NCI-H2171 (cell line): ENCODE data around the gene GMDS.
A peak's percentile ranks its signal among the peaks of the same experiment; 100 is the strongest.
"Not testable (repeated sequence)": the region's sequence is repeated elsewhere in the genome, so short reads cannot be mapped to it uniquely, and the experiment has no call there.

Experiments used
- DNase-seq: peaks from one replicate; lab custom pipeline; 2025; lab: John Stamatoyannopoulos, UW

The GMDS gene

DNA sequence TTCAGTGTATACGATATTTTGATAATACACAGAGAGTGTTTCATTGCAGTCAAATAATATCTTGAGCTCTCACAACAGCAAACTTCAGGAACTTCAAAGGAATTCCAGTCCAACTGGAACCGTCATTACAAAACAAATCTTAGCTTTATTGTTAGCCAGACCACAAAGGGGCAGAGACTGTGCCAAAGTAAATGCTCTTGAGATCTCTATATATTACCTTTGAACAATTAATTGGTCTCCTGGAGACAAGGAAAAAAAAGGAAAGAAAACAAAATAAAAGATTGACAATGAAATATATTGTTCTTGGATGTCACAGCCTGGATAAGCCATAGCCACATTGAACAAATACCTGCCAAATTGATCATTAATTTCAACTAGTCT is 565.7 kb downstream of the GMDS start:
- DNase-seq = no peak

DNA sequence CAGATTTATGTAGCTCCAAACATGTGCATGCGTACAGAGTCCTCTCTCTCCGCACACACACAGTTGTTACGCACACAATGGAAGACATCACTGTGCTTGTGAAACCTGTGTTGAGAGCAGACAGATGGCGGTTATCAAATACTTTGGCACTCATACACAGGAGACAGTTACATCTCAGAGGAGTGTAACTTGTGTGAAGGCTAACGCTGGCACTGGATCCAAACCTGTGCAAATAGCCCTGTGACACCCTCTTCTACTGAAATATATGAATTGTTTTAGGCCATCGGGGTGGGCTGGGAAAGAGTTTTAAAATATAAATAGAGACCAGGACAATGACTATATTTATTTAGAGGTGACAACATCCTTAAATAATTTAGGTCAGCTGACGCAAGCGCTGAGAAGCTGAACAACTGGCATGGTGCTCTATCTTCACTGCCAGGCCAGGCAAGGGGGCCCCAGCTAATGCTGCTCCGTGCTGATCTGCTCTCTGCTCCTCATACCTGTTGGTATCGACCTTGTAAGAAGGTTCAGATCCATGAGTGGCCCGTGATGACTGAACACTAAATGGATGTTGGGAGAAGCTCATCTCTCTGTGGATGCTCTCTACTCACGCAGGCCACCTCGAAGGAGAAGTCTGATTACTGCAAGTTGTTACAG is 566.2 kb downstream of the GMDS start:
- DNase-seq = peak; percentile 61

DNA sequence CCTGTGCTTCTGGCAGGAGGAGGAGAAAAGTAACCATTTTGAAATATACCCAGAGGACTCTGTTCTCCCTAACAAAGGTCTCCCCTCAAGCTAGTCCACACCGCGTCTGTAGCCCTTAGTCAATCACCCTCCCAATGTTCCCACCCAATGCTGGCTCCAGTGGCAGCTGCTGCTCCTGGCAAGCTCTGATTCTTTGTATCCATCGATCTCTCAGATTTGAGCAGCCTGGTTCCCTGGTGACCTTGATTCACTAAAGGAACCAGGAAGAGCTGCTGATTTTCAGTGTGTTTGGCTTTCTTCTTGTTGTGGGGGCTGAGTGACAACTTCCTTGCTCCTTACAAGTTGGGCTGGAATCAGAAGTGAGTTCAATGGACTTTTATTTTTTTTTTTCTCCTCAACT is 567.2 kb downstream of the GMDS start:
- DNase-seq = peak; percentile 13

DNA sequence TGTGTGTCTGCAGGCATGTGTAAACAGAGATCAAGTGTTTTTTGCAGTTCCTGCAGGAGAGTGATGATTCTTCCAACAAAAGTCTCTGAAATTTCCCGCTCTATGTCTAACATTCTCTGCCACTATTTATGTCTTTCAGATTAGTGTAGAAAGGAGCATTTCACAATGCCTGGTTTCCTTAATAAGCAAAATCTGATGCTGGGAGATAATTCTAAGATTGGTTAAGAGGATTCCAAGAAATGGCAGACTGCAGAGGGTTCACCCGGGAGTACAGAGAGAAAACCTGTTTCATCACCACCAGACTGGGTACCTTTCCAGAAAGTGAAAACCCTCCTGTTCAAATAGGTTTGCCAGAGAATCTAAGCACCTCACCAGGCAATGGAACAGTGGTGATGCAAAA is 573.0 kb downstream of the GMDS start:
- no peak for DNase-seq

DNA sequence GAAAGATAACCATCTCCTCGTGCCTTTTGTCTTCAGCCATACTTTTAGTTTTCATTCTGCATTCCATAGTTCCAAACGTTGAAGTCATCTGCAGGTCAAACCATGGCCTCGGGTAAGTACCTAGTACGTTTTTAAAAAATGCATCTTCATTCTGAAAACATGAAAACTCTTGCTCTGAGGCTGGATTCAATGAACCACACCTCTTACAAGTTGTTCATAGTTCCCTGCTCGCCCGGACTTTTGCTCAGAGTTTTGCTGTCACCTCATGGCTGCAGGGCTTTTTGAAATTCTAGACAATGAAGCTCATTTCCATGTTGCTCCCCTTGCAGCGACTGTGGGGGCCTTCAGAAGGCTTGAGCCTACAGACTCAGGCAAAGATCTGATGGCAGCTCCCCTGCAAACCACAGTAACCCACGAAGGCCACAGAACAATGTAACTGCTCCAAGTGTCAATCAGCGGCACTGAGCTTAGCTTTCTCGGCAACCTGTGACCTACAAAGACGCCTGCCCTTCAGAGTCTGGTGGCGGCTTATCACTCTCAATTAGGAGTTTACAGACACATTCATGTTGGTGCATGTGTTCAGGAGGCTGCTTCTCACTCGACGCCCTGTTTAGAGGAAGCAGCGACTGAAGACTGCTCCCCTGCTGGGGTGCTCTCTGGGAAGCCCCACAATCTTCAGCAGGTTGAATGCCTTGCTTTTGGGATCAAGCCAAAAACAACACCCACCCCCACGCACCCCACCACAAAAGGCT is 574.5 kb downstream of the GMDS start:
- DNase-seq = no peak

DNA sequence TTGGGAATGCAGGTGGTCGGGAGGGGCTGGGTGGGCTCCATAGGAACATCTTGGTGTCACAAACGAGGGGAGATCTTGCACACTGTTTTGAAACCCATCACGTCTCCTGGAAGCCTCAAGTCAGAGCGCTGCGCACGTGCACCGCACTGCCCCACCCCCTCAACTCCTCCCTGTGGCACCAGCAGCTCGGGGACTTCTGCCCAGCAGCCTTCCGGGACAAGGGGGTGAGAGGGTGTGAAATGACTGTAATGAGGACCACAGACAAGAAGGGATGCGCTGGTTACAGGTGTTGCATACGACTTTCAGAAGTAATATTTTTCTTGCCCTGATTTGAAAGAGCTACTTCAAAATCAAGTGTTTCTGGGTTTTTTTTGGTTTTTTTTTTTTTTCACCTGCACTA is 575.4 kb downstream of the GMDS start:
- no peak for DNase-seq

DNA sequence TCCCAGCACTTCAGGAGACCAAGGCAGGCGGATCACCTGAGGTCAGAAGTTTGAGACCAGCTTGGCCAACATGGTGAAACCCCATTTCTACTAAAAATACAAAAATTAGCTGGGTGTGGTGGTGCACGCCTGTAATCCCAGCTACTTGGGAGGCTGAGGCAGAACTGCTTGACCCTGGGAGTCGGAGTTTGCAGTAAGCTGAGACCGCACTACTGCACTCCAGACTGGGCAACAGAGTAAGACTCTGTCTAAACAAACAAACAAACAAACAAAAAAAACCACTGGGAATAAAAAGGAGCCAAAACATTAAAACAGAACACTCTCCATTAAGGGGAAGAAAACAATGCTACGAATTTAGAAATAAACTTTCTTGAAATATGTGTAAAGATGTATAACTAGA is 576.9 kb downstream of the GMDS start:
- not testable (repeated sequence) for DNase-seq

DNA sequence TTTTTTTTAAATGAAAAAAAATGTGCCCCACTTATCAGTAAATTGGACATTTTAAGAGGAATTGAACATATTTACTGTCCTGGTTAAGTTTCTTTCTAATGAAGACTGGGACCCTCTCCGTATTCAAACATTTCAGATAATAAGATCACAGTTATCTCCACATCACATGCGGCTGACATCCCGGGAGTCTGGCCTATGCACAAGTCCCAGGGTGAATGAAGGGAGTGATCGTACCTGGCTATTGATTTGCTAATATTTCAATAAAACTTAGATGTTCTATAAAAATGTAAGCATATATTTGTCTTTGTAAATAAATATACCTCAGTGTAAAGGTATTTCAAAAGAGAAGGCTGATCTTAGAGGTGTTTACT is 577.6 kb downstream of the GMDS start:
- no peak for DNase-seq

DNA sequence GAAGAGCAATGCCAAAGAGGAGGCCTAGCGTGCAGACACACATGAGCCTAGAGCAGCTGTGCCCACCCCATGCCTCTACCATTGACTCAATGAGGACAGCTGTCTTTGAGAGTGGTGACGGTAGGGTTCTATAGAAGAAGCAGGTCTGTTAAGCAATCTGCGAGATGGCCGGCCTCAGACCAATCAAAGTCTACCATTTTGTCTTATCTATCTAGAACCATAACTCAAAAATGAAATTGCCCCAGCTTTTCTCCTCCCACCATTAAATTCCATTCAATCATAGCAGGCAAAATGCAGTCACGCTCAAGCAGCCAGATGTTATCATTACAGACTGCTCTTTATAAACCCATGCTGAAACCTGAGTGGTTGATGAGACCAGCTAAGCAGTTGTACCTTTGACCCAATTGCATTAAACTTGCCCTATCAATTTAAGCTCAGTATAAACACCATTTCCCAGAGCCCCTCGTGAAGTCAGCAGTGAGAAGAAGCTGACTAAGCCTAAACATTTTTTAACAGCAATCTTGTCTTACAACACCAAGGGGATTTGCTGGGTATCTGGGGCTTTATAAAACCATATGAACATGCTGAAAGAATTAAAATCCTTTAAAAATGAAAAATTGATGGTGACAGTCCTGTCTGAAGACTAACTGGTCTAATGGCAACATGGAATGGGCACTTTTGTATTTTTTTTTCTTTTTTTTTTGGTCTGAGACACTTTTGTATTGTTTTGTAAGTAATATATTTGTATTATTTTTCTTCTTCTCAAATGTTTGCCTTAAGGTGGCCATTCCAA is 578.2 kb downstream of the GMDS start:
- no peak for DNase-seq

DNA sequence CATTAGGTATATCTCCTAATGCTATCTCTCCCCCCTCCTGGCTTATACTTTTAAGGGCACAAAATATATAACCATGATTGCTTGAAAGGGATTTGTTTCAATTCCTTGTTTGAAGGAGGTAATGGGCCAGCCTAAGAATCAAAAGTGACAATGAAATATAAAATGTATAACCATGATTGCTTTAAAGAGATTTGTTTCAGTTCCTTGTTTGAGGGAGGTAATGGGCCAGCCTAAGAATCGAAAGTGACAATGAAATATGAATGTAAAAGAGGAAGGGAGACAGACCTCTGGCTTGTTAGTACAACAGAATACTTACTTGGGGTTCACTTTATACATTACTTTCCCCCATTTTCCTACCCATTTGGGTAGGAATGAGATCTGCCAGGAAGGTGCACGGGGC is 580.2 kb downstream of the GMDS start:
- no peak for DNase-seq

DNA sequence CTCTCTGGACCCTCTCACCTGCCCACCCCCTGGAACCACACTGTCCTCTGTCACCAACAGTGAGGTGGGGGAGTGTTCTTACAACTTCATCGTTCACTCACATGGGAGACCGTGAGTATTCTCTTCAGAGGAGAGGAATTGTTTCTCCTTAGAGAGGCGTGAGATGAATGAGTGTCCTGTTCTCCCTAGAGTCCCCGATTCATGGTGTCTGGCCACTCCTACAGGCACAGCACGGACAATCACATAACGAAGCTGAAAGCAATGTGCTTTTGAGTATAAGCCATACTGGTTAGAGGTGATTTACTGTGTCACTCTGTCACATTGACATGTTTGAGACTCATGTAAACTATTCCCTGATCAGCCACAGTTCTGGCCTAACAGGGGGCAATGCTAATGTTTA is 581.1 kb downstream of the GMDS start:
- no peak for DNase-seq

DNA sequence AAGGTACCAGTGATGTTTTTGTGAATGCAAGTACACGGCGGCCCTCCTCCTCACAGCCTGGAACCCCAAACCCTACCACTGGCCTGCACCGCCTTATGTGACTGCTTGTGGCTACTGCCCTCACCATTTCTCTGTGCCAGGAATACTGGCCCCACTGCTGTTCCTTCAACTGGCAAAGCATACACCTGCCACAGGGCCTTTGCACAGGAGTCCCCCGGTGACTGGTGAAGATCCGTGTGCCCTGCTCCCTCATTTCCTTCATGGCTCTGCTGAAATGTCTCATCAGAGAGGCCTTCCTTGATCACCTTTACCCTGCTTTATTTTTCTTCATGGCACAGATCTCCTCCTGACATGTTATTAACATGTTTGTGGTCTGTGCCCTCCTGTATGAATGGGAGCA is 581.9 kb downstream of the GMDS start:
- DNase-seq = no peak

DNA sequence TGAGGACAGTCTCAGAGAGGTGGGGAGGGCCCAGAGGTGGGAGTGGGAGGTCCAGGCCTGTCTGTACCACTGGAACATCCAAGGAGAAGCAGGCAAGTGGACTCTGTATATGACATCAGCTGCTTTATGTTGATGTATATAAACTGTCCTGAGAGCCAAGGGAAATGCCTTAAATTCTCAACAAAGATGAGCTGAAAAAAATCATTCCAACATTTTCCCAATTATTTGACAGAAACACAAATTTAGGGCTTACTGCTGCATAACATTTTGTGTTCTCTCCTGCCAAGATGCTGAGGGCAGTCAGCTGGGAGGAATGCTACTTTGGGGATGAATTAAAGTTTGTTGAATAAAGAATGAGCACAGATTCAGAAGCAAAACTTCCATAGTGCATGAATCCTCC is 582.9 kb downstream of the GMDS start:
- DNase-seq = no peak

DNA sequence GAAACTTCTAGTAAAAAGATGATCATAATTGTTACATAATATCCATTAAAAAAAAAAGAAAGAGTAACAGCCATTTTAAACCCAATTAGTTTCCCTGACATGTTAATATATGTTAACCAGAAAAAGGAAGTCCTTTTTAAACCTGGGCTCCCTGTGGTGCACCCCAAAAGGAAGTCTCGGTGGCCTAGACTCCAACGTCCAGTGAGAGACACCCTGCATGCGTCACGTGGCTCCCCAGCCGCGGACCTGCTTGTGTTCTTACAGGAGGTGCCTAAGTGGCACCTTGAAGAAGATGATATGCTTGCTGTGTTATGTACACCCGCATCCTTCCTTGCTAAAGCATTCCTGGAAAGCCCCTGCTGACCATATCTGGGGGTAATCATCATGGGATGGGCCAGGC is 585.6 kb downstream of the GMDS start:
- DNase-seq = no peak

DNA sequence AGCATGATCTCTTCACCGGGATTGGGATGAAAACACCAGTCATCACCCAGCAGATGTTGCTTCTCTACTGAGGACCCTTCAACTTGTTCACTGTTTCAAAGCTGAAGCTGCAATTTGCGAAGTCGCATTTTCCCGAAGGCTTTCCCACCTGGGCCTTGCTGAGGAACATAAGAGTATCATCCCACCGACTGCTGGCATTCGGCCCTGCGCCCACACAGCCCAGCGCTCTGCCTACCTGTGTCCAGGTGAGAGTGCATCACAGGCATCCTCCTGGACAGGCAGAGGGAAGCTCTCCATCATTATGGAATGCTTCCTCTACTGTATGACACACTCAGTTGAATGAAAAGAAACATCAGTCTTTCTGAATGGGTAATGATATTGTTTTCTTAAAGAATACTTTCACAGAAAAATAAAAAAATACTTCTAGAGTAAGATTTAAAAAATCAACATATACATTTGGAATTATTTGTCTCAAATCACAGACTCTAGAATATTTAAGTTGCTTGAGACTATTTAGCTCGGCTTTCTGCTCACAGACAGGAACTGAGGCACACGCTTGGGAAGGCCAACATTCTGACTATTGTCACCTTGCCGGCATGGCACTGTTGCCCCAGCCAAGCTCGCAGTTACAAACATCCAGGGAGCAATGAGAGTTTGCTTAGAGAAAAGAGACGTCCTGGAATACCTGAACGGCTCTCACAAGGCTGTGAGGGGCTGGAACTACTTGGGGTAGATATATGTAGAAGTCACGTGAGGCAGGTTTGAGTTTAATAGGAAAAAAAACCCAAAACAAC is 587.0 kb downstream of the GMDS start:
- no peak for DNase-seq

DNA sequence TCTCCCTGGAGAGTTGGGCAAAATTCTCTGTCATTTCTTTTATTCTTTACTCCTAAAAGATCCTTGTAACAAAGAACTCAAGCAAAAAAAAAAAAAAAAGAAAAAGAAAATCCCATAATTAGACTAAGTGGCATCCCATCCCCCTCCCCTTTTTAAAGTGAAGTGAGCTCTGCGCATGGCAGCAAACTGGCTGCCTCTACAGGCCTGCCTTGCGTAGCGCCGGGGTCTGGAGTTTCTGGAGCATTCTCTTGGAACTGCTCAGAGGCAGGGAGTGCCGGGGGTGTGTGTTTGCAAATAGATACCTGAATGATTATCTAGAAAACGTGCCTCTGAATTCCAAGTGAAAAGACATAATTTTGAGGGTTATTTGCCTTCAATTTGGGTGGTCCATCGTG is 587.6 kb downstream of the GMDS start:
- DNase-seq = no peak

DNA sequence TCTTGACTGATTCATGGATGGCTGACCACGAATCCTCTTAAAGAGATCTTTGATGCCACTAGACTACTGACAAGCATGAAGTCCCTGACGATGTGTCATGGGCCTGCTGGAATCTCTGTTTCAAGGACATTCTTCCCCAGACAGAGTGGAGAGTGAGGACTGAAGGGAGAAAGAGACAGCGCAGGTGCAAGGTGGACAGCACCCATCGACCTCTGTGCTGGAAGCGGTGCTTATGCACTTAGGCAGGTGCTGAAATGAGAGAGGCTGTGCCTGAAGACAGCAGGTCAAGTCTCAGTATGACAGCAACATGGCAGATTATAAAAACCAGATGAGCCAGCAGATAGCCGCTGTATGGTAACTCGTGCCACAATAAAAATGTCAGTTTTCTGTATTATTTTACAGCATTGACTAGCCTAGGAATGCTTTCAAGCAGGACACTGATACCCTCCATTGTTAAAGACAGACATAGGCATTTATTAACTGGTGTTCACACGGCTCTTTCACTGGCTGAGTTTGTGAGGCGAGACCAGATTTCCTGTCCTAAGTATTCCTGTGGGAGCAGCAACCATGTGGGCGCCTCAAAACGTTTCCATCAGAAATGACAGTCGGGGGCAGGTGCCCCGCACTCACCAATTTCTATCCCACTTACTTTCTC is 588.2 kb downstream of the GMDS start:
- no peak for DNase-seq

DNA sequence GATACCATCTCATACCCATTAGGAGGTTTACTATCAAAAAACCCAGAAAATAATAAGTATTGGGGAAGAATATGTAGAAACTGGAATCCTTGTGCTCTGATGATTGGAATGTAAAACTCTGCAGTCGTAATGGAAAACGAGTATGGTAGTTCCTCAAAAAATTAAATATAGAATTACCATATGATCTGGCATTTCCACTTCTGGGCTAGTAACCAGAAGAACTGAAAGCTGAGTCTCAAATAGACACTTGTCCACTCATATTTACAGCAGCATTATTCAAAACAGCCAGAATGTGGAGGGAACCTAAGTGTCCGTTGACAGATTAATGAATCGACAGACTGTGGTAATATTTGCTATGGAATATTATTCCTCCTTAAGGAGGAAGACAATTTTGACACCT is 591.4 kb downstream of the GMDS start:
- no peak for DNase-seq

DNA sequence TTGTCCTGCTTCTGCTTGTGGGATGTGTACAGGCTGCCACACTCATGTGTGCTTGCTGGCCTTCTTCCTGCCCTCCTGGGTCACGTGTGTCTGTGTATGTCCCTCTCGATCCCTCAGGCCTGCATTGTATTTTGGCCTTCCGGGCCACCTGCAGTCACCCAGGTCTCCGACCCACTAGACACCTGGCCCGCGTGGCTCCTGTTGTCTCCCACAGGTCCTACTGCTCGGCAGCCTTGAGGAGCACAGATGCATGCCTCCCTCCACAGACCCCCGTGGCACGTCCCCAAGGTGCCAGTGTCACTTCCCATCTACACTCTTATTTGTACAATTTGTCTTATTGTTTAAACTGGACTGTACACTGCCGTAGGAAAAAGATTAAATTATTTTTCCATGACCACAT is 592.6 kb downstream of the GMDS start:
- DNase-seq = no peak

DNA sequence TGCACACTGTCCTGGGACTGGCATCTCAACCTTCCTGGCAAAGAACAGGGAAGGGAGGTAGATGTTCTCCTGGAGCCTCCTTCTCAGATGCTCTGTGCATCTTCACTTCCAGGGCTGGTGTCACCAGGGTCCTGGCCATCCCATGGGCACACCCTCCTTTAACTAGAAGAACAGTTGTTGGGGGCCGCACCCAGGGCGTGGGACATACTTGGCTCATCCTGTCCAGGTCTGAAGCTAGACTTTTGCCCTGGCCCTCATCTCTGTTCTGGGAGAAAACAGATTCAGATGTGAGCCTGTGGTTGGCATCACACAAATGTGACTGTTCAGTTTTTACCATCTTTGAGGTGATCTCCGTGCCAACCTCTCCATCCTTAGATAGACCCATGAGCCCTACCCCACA is 594.0 kb downstream of the GMDS start:
- no peak for DNase-seq

DNA sequence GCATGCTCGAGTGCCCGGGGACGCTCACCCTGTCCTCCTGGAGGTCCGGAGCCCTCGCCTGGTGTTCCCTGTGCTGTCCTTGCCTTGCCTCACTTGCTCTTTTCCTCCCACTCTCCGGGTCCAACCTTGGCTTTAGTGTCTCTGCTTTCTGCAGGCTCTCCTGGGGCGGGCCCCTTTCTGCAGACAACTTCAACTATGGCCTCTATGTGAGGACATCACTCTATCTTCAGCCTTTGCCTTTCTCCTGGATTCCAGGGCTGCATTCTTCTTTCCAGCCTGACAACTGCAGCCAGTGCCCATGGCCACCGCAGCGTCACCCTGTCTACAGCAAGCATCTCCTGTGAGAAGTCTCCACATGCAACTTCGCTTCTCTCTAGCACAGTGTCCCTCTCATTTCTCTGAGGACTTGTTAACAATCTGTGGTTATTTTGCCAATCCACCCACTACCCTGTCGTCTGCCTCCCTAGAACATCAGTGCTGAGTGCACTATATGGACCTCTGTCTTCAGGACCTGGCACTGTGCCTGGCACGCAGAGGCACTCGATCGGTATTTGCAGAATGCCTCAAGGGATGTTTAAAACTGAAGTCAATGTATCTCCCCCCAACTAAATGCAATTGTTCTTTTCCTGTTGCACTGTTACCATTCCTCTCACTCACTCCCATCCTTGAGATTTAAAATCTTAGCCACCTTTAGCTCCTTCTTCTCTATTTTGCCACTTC is 599.8 kb downstream of the GMDS start:
- no peak for DNase-seq
